ENCODE measurements around the gene COL13A1. TPM values are rescaled to one million over a fixed set of nuclear protein-coding genes. Genes with fewer than 3 reads are reported as not detected.

The COL13A1 gene
- total RNA-seq, 6 experiments from 2014 or later = 33.5 to 46.6 (median 38.1) TPM

- H3K9me3 Mint-ChIP-seq = no peaks in the 10 kb centered on the region
- peaks cover 35% of the 10 kb centered on the region for H3K27me3 Mint-ChIP-seq (ENCODE audit: insufficient read depth)
- H3K36me3 Mint-ChIP-seq (ENCODE audit: low read depth) = no peaks in the 10 kb centered on the region
- no peak for TF ChIP-seq CTCF (IDR thresholded peaks at IDR 0.05)
- peaks cover 18% of the 10 kb centered on the region for H3K4me1 Mint-ChIP-seq (ENCODE audit: low read depth)
- DNase-seq = no peak
- no peak overlapping the region for H3K27ac Mint-ChIP-seq
- H3K4me3 Mint-ChIP-seq = no peak overlapping the region
Measured at GRCh38 chr10:69963835-69964710, 162.4 kb downstream of the COL13A1 start.

- H3K4me3 Mint-ChIP-seq = no peak overlapping the region
- no peak overlapping the region for H3K27ac Mint-ChIP-seq
- H3K9me3 Mint-ChIP-seq = no peaks in the 10 kb centered on the region
- H3K36me3 Mint-ChIP-seq (ENCODE audit: low read depth) = no peaks in the 10 kb centered on the region
- H3K27me3 Mint-ChIP-seq (ENCODE audit: insufficient read depth) = peaks cover 43% of the 10 kb centered on the region
- no peak for TF ChIP-seq CTCF (IDR thresholded peaks at IDR 0.05)
- DNase-seq = no peak
- H3K4me1 Mint-ChIP-seq (ENCODE audit: low read depth) = peaks cover 18% of the 10 kb centered on the region
Measured at GRCh38 chr10:69965086-69965485, 163.4 kb downstream of the COL13A1 start.

GRCh38 chr10:69965919-69966662 lies 164.4 kb downstream of the COL13A1 start:
- peaks cover 17% of the 10 kb centered on the region for H3K4me1 Mint-ChIP-seq (ENCODE audit: low read depth)

GRCh38 chr10:69968830-69969229 lies 167.1 kb downstream of the COL13A1 start:
- no peak for TF ChIP-seq CTCF (IDR thresholded peaks at IDR 0.05)
- peaks cover 52% of the 10 kb centered on the region for H3K27me3 Mint-ChIP-seq (ENCODE audit: insufficient read depth)
- no peak overlapping the region for H3K27ac Mint-ChIP-seq
- no peaks in the 10 kb centered on the region for H3K9me3 Mint-ChIP-seq
- DNase-seq = no peak
- H3K36me3 Mint-ChIP-seq (ENCODE audit: low read depth) = no peaks in the 10 kb centered on the region
- H3K4me1 Mint-ChIP-seq (ENCODE audit: low read depth) = peaks cover 28% of the 10 kb centered on the region
- no peak overlapping the region for H3K4me3 Mint-ChIP-seq

More at GRCh38 chr10:69965919-69966662, 164.4 kb downstream of the COL13A1 start:
- TF ChIP-seq CTCF (IDR thresholded peaks at IDR 0.05) = no peak
- no peak for DNase-seq
- H3K36me3 Mint-ChIP-seq (ENCODE audit: low read depth) = no peaks in the 10 kb centered on the region
- peaks cover 49% of the 10 kb centered on the region for H3K27me3 Mint-ChIP-seq (ENCODE audit: insufficient read depth)
- H3K27ac Mint-ChIP-seq = no peak overlapping the region
- no peaks in the 10 kb centered on the region for H3K9me3 Mint-ChIP-seq
- H3K4me3 Mint-ChIP-seq = no peak overlapping the region

GRCh38 chr10:69969977-69970376 lies 168.3 kb downstream of the COL13A1 start:
- H3K4me1 Mint-ChIP-seq (ENCODE audit: low read depth) = peaks cover 40% of the 10 kb centered on the region
- H3K36me3 Mint-ChIP-seq (ENCODE audit: low read depth) = no peaks in the 10 kb centered on the region
- H3K27me3 Mint-ChIP-seq (ENCODE audit: insufficient read depth) = peaks cover 48% of the 10 kb centered on the region
- TF ChIP-seq CTCF (IDR thresholded peaks at IDR 0.05) = no peak
- no peaks in the 10 kb centered on the region for H3K9me3 Mint-ChIP-seq
- no peak overlapping the region for H3K4me3 Mint-ChIP-seq
- no peak overlapping the region for H3K27ac Mint-ChIP-seq
- no peak for DNase-seq
